ENCODE data around the gene CYP21A2.

- no peak for TF ChIP-seq YY1 (IDR thresholded peaks at IDR 0.05)
- TF ChIP-seq CTCF (IDR thresholded peaks at IDR 0.05; ENCODE audit: low read depth, low read length, missing input control) = no peak
- no peak for TF ChIP-seq RAD21 (IDR thresholded peaks at IDR 0.05)
- no peak for TF ChIP-seq FOXA1 (IDR thresholded peaks at IDR 0.05)
These were observed 44.3 kb downstream of the CYP21A2 start for GRCh38 chr6:32082478-32082877.

Data from liver (tissue), 3 donors.